ENCODE results near the gene PRICKLE4.

The PRICKLE4 gene

GRCh38 chr6:41736800-41737555 is 43.6 kb upstream of the PRICKLE4 start:
- no peaks in the 10 kb centered on the region for H3K27me3 ChIP-seq (ENCODE audit: control insufficient read depth in 1 of 2, insufficient read depth in 2 of 2, low read length in 2 of 2)
- no peak overlapping the region for H3K4me3 ChIP-seq (ENCODE audit: low read depth in 1 of 2, low read length in 2 of 2)
- H3K9ac ChIP-seq (ENCODE audit: low read length) = no peak overlapping the region
- H3K9me3 ChIP-seq (ENCODE audit: low read length) = no peaks in the 10 kb centered on the region
- H3K36me3 ChIP-seq (ENCODE audit: insufficient read depth, low read length) = no peaks in the 10 kb centered on the region
- H3K27ac ChIP-seq (ENCODE audit: low read depth, low read length) = no peak overlapping the region
- peaks cover 25% of the 10 kb centered on the region for H3K4me1 ChIP-seq (ENCODE audit: insufficient read depth, low read length)

- Histone ChIP-seq H3K27me3 (ENCODE audit: control insufficient read depth in 1 of 2, insufficient read depth in 2 of 2, low read length in 2 of 2) (no peaks in the 10 kb centered on the region), H3K9ac (ENCODE audit: low read length) (no peak overlapping the region), H3K27ac (ENCODE audit: low read depth, low read length) (no peak overlapping the region)
Measured at GRCh38 chr6:41737591-41738130, 42.9 kb upstream of the PRICKLE4 start.

GRCh38 chr6:41739041-41739440 is 41.5 kb upstream of the PRICKLE4 start:
- no peaks in the 10 kb centered on the region for H3K36me3 ChIP-seq (ENCODE audit: insufficient read depth, low read length)

More at GRCh38 chr6:41737591-41738130, 42.9 kb upstream of the PRICKLE4 start:
- Histone ChIP-seq H3K36me3 (ENCODE audit: insufficient read depth, low read length) (no peaks in the 10 kb centered on the region), H3K9me3 (ENCODE audit: low read length) (no peaks in the 10 kb centered on the region), H3K4me1 (ENCODE audit: insufficient read depth, low read length) (peaks cover 18% of the 10 kb centered on the region), H3K4me3 (ENCODE audit: low read depth in 1 of 2, low read length in 2 of 2) (no peak overlapping the region)

GRCh38 chr6:41740366-41741162 is 40.0 kb upstream of the PRICKLE4 start:
- H3K9me3 ChIP-seq (ENCODE audit: low read length) = no peaks in the 10 kb centered on the region

More at GRCh38 chr6:41739041-41739440, 41.5 kb upstream of the PRICKLE4 start:
- Histone ChIP-seq H3K4me1 (ENCODE audit: insufficient read depth, low read length) (peaks cover 6% of the 10 kb centered on the region), H3K27me3 (ENCODE audit: control insufficient read depth in 1 of 2, insufficient read depth in 2 of 2, low read length in 2 of 2) (no peaks in the 10 kb centered on the region), H3K27ac (ENCODE audit: low read depth, low read length) (no peak overlapping the region), H3K4me3 (ENCODE audit: low read depth in 1 of 2, low read length in 2 of 2) (no peak overlapping the region), H3K9me3 (ENCODE audit: low read length) (no peaks in the 10 kb centered on the region), H3K9ac (ENCODE audit: low read length) (no peak overlapping the region)

GRCh38 chr6:41741625-41742490 is 38.7 kb upstream of the PRICKLE4 start:
- H3K36me3 ChIP-seq (ENCODE audit: insufficient read depth, low read length) = no peaks in the 10 kb centered on the region
- no peak overlapping the region for H3K4me3 ChIP-seq (ENCODE audit: low read depth in 1 of 2, low read length in 2 of 2)
- no peak overlapping the region for H3K27ac ChIP-seq (ENCODE audit: low read depth, low read length)

More at GRCh38 chr6:41740366-41741162, 40.0 kb upstream of the PRICKLE4 start:
- Histone ChIP-seq H3K4me3 (ENCODE audit: low read depth in 1 of 2, low read length in 2 of 2) (no peak overlapping the region), H3K4me1 (ENCODE audit: insufficient read depth, low read length) (peaks cover 6% of the 10 kb centered on the region), H3K36me3 (ENCODE audit: insufficient read depth, low read length) (no peaks in the 10 kb centered on the region), H3K27me3 (ENCODE audit: control insufficient read depth in 1 of 2, insufficient read depth in 2 of 2, low read length in 2 of 2) (no peaks in the 10 kb centered on the region), H3K9ac (ENCODE audit: low read length) (no peak overlapping the region), H3K27ac (ENCODE audit: low read depth, low read length) (no peak overlapping the region)

GRCh38 chr6:41743406-41744235 is 37.0 kb upstream of the PRICKLE4 start:
- no peak overlapping the region for H3K9ac ChIP-seq (ENCODE audit: low read length)
- H3K9me3 ChIP-seq (ENCODE audit: low read length) = no peaks in the 10 kb centered on the region
- no peak overlapping the region for H3K4me3 ChIP-seq (ENCODE audit: low read depth in 1 of 2, low read length in 2 of 2)
- H3K27me3 ChIP-seq (ENCODE audit: control insufficient read depth in 1 of 2, insufficient read depth in 2 of 2, low read length in 2 of 2) = no peaks in the 10 kb centered on the region
- no peaks in the 10 kb centered on the region for H3K36me3 ChIP-seq (ENCODE audit: insufficient read depth, low read length)
- no peak overlapping the region for H3K27ac ChIP-seq (ENCODE audit: low read depth, low read length)
- H3K4me1 ChIP-seq (ENCODE audit: insufficient read depth, low read length) = no peaks in the 10 kb centered on the region

More at GRCh38 chr6:41741625-41742490, 38.7 kb upstream of the PRICKLE4 start:
- H3K4me1 ChIP-seq (ENCODE audit: insufficient read depth, low read length) = no peaks in the 10 kb centered on the region
- H3K9ac ChIP-seq (ENCODE audit: low read length) = no peak overlapping the region
- no peaks in the 10 kb centered on the region for H3K9me3 ChIP-seq (ENCODE audit: low read length)
- no peaks in the 10 kb centered on the region for H3K27me3 ChIP-seq (ENCODE audit: control insufficient read depth in 1 of 2, insufficient read depth in 2 of 2, low read length in 2 of 2)

GRCh38 chr6:41744236-41744787 is 36.3 kb upstream of the PRICKLE4 start:
- H3K4me3 ChIP-seq (ENCODE audit: low read depth in 1 of 2, low read length in 2 of 2) = no peak overlapping the region
- no peaks in the 10 kb centered on the region for H3K36me3 ChIP-seq (ENCODE audit: insufficient read depth, low read length)
- H3K4me1 ChIP-seq (ENCODE audit: insufficient read depth, low read length) = no peaks in the 10 kb centered on the region
- H3K27me3 ChIP-seq (ENCODE audit: control insufficient read depth in 1 of 2, insufficient read depth in 2 of 2, low read length in 2 of 2) = no peaks in the 10 kb centered on the region
- H3K9me3 ChIP-seq (ENCODE audit: low read length) = no peaks in the 10 kb centered on the region
- H3K27ac ChIP-seq (ENCODE audit: low read depth, low read length) = no peak overlapping the region
- no peak overlapping the region for H3K9ac ChIP-seq (ENCODE audit: low read length)

- no peaks in the 10 kb centered on the region for H3K9me3 ChIP-seq (ENCODE audit: low read length)
- H3K4me1 ChIP-seq (ENCODE audit: insufficient read depth, low read length) = no peaks in the 10 kb centered on the region
- H3K9ac ChIP-seq (ENCODE audit: low read length) = no peak overlapping the region
- no peak overlapping the region for H3K4me3 ChIP-seq (ENCODE audit: low read depth in 1 of 2, low read length in 2 of 2)
- H3K27ac ChIP-seq (ENCODE audit: low read depth, low read length) = no peak overlapping the region
- no peaks in the 10 kb centered on the region for H3K27me3 ChIP-seq (ENCODE audit: control insufficient read depth in 1 of 2, insufficient read depth in 2 of 2, low read length in 2 of 2)
- H3K36me3 ChIP-seq (ENCODE audit: insufficient read depth, low read length) = no peaks in the 10 kb centered on the region
Measured at GRCh38 chr6:41746107-41746506, 34.5 kb upstream of the PRICKLE4 start.

GRCh38 chr6:41747256-41748101 is 33.1 kb upstream of the PRICKLE4 start, which contains the start of gene PGC:
PGC (minus strand) TSS chr6:41747397; CDS start chr6:41747334, 63 bp downstream.
- no peak within 1 kb of the TSS for H3K27ac ChIP-seq (ENCODE audit: low read depth, low read length)
- H3K36me3 ChIP-seq (ENCODE audit: insufficient read depth, low read length) = no peaks in the 10 kb centered on the region
- H3K9me3 ChIP-seq (ENCODE audit: low read length) = no peaks in the 10 kb centered on the region
- H3K4me3 ChIP-seq (ENCODE audit: low read depth in 1 of 2, low read length in 2 of 2) = no peak within 1 kb of the TSS
- no peaks in the 10 kb centered on the region for H3K4me1 ChIP-seq (ENCODE audit: insufficient read depth, low read length)
- no peak within 1 kb of the TSS for H3K9ac ChIP-seq (ENCODE audit: low read length)
- no peaks in the 10 kb centered on the region for H3K27me3 ChIP-seq (ENCODE audit: control insufficient read depth in 1 of 2, insufficient read depth in 2 of 2, low read length in 2 of 2)

All from muscle layer of colon (tissue), 2 donors.